IPS-20b (cell line): ENCODE results near the gene NPAS3.

Source experiments
- H3K27ac ChIP-seq: one replicate; pipeline ENCODE4 v1.5.1; 2013; ENCODE audit warnings: low read length
- H3K27me3 ChIP-seq: 2 replicates; pipeline ENCODE4 v1.6.1; 2013; ENCODE audit warnings: mild to moderate bottlenecking, low read length, inconsistent platforms; ENCODE audit not compliant: insufficient read depth
- H3K36me3 ChIP-seq: 2 replicates; pipeline ENCODE4 v1.6.1; 2013; ENCODE audit warnings: low read depth, mild to moderate bottlenecking, inconsistent platforms, low read length, moderate library complexity; ENCODE audit not compliant: insufficient read depth
- H3K4me1 ChIP-seq: 2 replicates; pipeline ENCODE4 v1.6.1; 2013; ENCODE audit warnings: mild to moderate bottlenecking, control low read depth, inconsistent platforms, low read length, moderate library complexity; ENCODE audit not compliant: insufficient read depth
- H3K4me3 ChIP-seq: 2 replicates; pipeline ENCODE4 v1.5.1; 2013; ENCODE audit warnings: mild to moderate bottlenecking, low read length, inconsistent platforms
- H3K9ac ChIP-seq: 2 replicates; pipeline ENCODE4 v1.6.1; 2013; ENCODE audit warnings: low read depth, mild to moderate bottlenecking, inconsistent platforms, low read length, moderate library complexity
- H3K9me3 ChIP-seq: 2 replicates; pipeline ENCODE4 v1.6.1; 2013; ENCODE audit warnings: mild to moderate bottlenecking, low read depth, low read length, inconsistent platforms; ENCODE audit not compliant: insufficient read depth

Gene NPAS3

DNA sequence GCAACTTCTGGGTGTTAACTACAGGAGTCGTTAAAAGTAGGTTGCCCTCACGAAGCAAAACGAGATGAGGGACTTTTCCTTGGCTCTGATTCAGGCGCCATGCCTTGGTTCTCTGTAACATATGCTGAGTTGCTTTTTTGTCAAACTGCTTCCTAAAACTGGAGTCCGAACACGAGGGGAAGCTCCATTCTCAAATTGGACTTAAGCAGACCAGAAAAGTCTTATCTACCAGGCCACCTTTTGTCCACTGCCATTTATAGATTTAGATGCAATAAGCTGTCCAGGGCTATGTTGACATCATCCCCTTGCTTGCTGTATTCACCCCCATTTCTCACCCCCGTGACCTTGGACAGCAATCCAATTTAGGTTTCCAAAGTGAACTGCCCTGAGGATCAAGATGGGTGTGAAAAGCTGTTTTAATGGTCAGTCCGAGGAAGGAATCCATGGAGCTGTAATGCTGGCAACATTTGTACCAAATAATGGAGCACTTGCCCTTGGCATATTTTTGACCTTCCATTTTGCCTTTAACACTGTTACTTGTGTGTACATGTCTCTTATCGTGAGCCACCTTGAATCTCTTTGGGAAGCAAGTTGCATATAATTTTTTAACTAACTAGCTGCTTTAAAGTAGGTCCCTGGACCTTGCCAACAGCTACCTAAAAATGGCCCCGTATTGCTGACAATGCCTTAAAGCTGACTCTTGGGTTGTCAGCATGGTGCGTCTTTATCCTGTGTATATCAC is 714.1 kb downstream of the NPAS3 start:
- no peak overlapping the region for H3K4me3 ChIP-seq
- no peaks in the 10 kb centered on the region for H3K36me3 ChIP-seq
- no peak overlapping the region for H3K9ac ChIP-seq
- H3K27me3 ChIP-seq, result no peaks in the 10 kb centered on the region
- H3K9me3 ChIP-seq, result no peaks in the 10 kb centered on the region
- peaks cover 4% of the 10 kb centered on the region; the same call in 1 of the 2 replicates for H3K4me1 ChIP-seq
- no peak overlapping the region for H3K27ac ChIP-seq

DNA sequence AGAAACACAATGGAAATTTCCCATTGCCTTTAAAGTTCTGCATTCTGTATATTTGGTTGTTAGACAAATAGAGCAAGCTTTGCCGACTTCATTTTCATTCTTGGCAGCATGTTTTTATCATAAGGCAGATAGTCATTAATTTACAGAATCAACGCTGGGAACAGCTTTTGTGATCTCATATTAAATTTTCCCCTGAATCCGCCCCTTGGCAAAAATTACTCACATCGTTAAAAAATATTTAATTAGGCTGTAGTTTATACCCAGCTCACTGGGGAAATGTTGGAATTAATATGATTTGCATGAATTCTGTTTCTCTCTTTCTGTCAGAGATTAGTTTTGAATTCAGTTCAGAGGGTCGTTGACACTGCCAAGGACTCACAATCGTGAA is 714.6 kb downstream of the NPAS3 start:
- Histone ChIP-seq H3K4me3 (no peak overlapping the region), H3K36me3 (no peaks in the 10 kb centered on the region), H3K27me3 (no peaks in the 10 kb centered on the region), H3K9ac (no peak overlapping the region), H3K27ac (no peak overlapping the region), H3K4me1 (0 out of 2 replicates have a peak, but pooled peaks cover 3% of the 10 kb centered on the region), H3K9me3 (no peaks in the 10 kb centered on the region)

DNA sequence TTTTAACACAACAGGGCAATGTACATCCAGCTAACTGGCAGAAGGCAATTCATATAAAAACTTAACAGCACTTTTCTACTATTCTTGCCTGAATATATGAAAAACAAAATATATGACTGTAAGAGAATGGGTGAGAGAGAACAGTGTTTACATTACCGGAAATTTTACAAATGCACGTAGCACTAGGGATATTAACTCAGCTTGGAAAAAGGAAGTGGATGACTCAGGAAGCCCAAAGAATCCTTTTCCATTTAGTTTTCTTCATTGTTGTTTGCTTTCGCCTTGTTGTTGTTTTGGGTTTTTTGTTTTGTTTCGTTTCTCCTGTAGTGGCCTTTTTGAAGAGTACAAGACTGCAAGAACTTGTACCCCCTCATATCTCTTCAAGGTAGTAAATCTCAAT is 716.7 kb downstream of the NPAS3 start:
- Histone ChIP-seq H3K27ac (no peak overlapping the region), H3K4me1 (0 out of 2 replicates have a peak, but pooled peaks cover 3% of the 10 kb centered on the region), H3K9me3 (no peaks in the 10 kb centered on the region), H3K36me3 (no peaks in the 10 kb centered on the region), H3K9ac (no peak overlapping the region), H3K27me3 (no peaks in the 10 kb centered on the region), H3K4me3 (no peak overlapping the region)

DNA sequence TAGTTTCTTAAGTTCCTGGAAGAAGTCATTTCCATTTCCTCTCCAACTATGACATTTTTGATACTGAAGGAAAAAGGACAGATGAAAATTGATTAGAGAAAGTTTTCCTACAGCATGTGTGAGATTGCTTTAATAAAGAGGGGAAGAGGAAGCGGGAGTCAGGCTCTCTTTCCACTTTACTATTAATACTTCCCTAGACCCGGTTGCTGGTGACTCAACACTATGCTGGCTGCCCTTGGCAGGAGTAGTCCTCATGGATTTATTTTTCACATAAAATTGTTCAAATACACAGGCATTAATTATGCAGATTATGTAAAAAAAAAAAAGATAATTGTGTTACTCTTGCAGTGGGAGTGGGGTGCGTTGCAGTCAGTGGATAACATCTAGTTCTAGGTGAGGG is 718.8 kb downstream of the NPAS3 start:
- H3K27ac ChIP-seq, result no peak overlapping the region
- no peaks in the 10 kb centered on the region for H3K27me3 ChIP-seq
- no peak overlapping the region for H3K4me3 ChIP-seq
- no peak overlapping the region for H3K9ac ChIP-seq
- H3K4me1 ChIP-seq, result 0 out of 2 replicates have a peak, but pooled peaks cover 3% of the 10 kb centered on the region
- no peaks in the 10 kb centered on the region for H3K36me3 ChIP-seq
- no peaks in the 10 kb centered on the region for H3K9me3 ChIP-seq

DNA sequence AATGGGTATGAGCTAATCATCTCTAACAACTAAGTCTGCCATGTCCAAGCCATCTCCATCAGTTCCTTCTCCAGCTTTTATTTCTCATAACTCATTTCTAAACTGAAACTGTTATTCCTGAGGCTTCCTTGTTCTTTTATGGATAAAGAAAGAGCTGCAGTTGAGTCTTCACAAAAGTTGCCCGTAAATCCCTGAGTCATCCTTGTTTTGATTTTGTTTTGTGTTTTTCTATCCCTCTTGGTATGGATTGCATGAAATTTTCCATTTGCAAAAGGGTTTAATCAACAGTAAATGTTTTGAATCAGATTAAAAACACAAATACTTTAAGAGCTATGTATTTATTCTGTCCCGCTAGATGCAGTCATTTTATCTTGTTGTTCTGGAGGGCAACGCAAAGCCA is 721.6 kb downstream of the NPAS3 start:
- Histone ChIP-seq H3K4me3 (no peak overlapping the region), H3K27ac (no peak overlapping the region), H3K27me3 (no peaks in the 10 kb centered on the region), H3K36me3 (no peaks in the 10 kb centered on the region), H3K9ac (no peak overlapping the region), H3K9me3 (peaks cover 8% of the 10 kb centered on the region; the same call in 1 of the 2 replicates), H3K4me1 (no peaks in the 10 kb centered on the region)

DNA sequence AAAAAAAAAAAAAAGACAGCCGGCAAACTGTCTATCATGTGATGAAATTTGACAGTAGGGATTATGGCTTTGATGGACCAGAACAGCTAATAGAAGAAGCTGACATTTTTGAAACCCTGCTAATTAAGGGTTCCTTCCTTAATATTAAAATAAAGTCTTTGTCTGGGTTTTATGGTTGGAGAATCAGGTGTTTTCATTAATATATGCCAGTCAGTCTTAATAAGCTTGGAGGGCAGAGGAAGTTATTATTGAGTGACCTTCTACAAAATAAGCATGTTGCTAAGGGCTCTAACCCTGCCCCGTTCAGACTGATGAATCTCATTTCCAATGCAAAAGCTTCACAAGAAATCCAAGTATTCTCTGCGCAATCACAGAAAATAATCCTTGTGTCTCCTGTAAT is 722.4 kb downstream of the NPAS3 start:
- no peak overlapping the region for H3K27ac ChIP-seq
- peaks cover 8% of the 10 kb centered on the region; the same call in 1 of the 2 replicates for H3K9me3 ChIP-seq
- H3K27me3 ChIP-seq, result no peaks in the 10 kb centered on the region
- H3K4me1 ChIP-seq, result no peaks in the 10 kb centered on the region
- no peak overlapping the region for H3K4me3 ChIP-seq
- no peaks in the 10 kb centered on the region for H3K36me3 ChIP-seq
- H3K9ac ChIP-seq, result no peak overlapping the region

DNA sequence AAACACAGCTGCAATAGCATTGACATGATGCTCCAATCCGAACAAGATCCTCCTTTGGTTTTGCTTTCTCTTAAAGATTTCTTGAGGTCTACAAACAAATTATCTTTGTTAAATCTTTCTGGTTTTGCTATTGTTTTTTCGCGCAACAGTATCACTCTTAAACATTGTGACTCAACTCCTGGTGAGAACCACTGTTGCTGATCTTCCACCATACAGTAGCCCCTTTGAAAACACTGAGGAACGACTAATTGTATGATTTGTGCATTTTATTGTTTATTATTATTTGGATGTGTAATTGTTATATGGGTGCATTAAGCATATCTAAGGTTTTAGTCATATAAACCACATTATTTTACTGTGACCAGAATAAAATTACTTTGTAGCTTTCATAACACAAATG is 729.4 kb downstream of the NPAS3 start:
- H3K9ac ChIP-seq, result no peak overlapping the region
- H3K36me3 ChIP-seq, result no peaks in the 10 kb centered on the region
- H3K4me1 ChIP-seq, result no peaks in the 10 kb centered on the region
- no peaks in the 10 kb centered on the region for H3K27me3 ChIP-seq
- H3K4me3 ChIP-seq, result no peak overlapping the region
- no peak overlapping the region for H3K27ac ChIP-seq
- H3K9me3 ChIP-seq, result peaks cover 8% of the 10 kb centered on the region; the same call in 1 of the 2 replicates

DNA sequence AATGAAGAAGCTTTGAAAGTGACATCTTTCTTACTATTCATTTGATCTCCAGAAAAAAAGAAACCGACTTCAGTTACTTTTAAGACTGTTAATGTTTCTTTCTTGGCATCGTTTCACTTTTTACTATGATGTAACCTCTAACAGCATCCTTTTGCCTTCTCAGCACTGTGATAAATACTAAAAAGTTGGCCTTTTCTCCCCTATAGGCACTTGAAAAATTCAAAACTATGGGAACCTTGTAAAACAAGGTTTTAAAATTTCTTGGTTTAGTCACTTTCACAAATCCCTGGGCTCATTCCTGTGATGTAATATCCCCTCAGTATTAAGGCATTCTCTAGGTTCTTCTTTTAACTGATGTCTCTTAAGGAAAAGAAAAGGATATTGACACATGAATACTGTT is 730.4 kb downstream of the NPAS3 start:
- Histone ChIP-seq H3K9me3 (no peaks in the 10 kb centered on the region; the same call in 1 of the 2 replicates), H3K9ac (no peak overlapping the region), H3K36me3 (no peaks in the 10 kb centered on the region), H3K27me3 (no peaks in the 10 kb centered on the region), H3K4me3 (no peak overlapping the region), H3K4me1 (no peaks in the 10 kb centered on the region), H3K27ac (no peak overlapping the region)

DNA sequence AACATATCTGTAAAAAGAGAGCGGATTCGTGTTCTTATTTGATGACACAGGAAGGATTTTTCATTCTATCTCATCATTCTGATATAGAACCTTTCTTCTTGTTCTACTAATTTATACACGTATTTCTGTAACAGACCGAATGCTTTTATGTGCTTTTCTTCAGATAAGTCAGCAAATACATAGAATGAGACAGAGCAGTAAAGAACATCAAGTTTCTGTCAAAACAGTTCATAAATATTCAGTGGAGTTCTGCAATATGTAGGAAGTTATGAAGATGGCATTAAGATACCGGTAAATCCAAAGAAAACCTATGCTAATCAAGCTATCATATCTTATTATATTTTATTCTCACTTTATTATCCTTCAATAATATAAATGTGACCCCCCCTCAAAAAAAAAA is 731.6 kb downstream of the NPAS3 start:
- no peaks in the 10 kb centered on the region for H3K4me1 ChIP-seq
- H3K36me3 ChIP-seq, result no peaks in the 10 kb centered on the region
- no peak overlapping the region for H3K27ac ChIP-seq
- H3K4me3 ChIP-seq, result no peak overlapping the region
- no peak overlapping the region for H3K9ac ChIP-seq
- no peaks in the 10 kb centered on the region for H3K9me3 ChIP-seq
- H3K27me3 ChIP-seq, result no peaks in the 10 kb centered on the region

DNA sequence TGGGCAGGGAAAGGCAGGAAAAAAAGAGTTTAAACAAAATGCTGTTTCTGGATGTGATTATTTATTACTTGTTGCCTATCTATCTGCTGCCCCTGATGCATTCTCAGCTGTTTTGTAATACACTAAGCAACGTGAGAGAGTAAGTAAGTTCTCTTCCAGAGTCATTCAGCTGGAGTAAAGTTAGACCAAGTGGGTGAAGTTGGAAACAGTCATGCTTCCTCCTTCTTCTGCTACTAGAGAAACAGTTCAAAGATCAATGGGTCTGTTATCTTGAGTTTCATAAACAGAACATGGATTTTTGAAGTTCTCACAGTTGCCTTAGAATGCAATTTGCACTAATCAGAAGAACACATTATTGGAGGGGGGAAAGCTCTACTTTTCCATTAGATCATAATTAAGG is 732.9 kb downstream of the NPAS3 start:
- Histone ChIP-seq H3K27me3 (no peaks in the 10 kb centered on the region), H3K4me1 (peaks cover 4% of the 10 kb centered on the region; the same call in 1 of the 2 replicates), H3K9ac (no peak overlapping the region), H3K27ac (no peak overlapping the region), H3K36me3 (no peaks in the 10 kb centered on the region), H3K4me3 (no peak overlapping the region), H3K9me3 (no peaks in the 10 kb centered on the region)

DNA sequence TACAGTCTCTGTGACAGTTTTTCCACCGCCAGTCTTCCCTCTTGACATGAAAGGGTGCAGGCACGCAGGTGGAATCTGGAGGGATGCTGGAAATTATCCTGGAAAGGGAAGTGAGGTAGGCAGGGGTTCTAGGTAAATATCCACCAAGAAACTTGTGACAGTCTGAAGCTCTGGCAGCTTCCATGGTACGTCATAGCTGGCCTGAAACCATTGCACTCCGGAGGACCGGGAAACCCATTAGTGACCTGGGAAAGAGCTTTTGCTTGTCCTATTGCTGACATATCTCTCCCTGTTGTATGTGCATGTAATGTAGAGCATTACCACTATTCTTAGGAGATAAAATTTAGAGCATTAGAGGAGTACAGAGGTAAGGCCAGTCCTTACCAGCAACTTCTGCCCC is 736.2 kb downstream of the NPAS3 start:
- H3K36me3 ChIP-seq, result no peaks in the 10 kb centered on the region
- H3K9me3 ChIP-seq, result no peaks in the 10 kb centered on the region
- no peak overlapping the region for H3K9ac ChIP-seq
- H3K4me3 ChIP-seq, result no peak overlapping the region
- peaks cover 4% of the 10 kb centered on the region; the same call in 1 of the 2 replicates for H3K4me1 ChIP-seq
- no peak overlapping the region for H3K27ac ChIP-seq
- no peaks in the 10 kb centered on the region for H3K27me3 ChIP-seq

DNA sequence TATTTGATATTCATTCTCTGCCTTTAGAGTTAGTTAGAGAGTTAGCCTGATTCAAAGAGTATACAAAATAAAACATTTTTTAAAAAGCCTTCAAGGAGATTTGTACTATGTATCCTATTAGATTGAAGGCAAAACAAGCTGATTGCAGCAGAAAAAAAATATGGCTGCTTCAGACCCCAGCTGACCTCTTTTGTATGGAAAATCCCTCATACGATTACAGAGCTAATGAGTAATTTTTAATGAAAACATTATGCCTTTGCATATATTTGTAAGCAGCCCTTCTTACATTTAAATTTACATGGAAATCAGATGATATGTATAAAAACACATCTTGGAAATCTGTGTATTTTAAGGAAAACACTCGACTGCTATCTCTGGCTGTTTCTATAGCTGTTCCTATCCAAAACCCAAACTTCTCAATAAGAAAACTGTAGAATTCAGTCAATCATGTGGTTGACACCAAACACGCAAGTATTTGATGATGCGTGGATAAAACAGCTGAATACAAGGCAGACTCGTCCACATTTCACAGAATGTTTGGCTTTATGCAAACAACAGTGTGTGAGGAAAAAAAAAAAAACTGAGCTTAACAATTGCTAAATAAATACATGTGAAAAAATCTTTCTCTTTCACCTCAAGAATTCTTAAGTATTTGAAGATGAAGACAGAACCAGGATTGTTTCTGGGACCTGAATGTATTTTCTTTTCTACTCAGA is 736.9 kb downstream of the NPAS3 start:
- Histone ChIP-seq H3K36me3 (no peaks in the 10 kb centered on the region), H3K27ac (no peak overlapping the region), H3K9ac (no peak overlapping the region), H3K4me3 (no peak overlapping the region), H3K9me3 (no peaks in the 10 kb centered on the region), H3K27me3 (no peaks in the 10 kb centered on the region), H3K4me1 (peaks cover 4% of the 10 kb centered on the region; the same call in 1 of the 2 replicates)
